IPS DF 19.7 (cell line): ENCODE measurements around the gene LYZL1.
"Not testable (repeated sequence)": the region's sequence is repeated elsewhere in the genome, so short reads cannot be mapped to it uniquely, and the experiment has no call there.

Source experiments
- DNase-seq: peaks from one replicate; pipeline ENCODE4 v3.0.0-alpha.2; 2013; ENCODE audit warnings: low read depth, low spot score

Gene LYZL1

DNA sequence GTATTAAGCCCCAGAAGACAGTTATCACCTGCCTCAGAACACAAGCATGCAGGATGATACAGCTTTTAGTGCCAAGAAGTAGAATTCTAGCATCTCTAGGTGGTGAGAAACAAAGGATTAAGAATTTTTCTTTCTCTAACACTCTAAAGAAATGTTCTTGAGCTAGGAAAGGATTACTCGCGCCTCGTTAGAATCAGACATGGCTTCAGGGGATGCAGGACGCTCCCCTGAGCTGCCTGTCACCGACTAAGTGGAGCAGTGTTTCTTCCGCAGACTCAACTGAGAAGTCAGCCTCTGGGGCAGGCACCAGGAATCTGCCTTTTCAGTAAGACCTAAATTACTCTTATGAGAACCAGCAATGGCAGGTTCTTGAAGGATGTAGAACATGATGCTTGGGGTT, at the start of gene LYZL1:
TSS of gene LYZL1 (plus strand) at position 165 of the 400 bp plus-strand sequence. CDS start 2,798 bp downstream, outside the sequence.
- not testable (repeated sequence) for DNase-seq

DNA sequence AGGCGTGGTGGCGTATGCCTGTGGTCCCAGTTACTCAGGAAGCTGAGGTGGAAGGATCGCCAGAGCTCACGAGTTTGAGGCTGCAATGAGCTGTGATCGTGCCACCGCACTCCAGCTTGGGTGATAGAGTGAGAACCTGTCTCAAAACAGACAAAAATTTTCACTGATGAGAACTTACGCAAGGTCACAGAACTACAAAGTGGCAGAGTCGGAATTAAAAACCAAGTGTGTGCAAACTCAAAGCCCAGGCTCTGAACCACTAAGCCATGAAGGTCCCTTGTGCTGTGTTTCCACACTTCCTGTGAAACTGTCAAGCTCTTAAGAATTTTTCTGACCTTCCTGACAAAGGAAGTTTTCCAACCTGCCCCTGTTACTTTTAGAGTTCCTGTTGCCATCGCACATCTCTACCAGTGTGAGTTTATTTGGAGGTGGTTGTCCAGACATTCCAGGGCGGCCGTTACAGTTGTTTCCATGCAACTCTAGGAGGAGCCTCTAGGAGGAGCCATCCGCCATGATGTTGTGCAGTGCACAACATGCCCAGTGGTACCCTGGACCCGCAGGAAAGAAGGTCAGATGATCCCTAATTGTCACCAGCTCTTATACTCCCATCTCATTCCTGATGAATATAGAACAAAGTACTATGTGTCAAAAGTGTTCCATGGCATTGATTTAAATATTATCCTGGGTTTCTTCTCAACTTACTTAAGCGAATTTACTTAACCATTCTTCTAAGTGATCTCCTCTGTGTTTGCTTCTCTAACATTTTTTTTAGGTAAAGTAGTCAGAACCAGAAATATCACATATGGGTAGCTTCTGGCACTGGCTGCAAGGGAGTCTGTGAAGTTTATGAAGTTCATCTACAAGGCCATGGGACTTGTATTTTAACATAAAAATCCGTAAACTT, 49.0 kb upstream of the LYZL1 start:
- peak; percentile 33 for DNase-seq

DNA sequence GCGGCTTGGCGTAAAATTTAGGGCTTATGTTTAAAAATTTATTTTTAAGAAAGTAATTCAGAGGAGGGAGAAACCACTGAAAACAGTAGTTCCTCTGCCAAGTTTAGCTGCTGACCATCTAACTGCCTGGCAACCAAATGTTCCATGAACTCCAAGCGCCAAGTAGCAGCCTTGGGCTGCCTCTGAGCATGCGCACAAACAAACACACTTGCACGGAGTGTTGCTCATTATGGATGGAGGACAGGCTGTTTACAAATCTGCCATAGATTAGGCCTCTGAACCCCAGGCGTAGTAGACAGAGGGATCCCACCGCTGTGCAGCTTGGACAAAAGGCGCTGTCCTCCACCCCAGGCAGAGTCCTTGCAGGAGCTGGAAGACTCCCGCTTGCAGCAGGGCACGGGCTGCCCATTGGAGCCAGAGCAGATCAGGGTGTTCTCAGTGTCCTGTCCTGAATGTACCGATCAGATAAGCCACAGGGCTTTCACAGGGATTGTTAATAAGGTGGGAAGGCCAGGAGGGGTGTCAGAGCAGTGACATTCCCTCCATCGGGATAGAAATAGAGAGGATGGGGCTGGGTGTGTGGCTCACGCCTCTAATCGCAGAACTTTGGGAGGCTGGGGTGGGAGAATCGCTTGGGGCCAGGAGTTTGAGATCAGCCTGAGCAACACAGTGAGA, 47.7 kb upstream of the LYZL1 start:
- no peak for DNase-seq

GRCh38 chr10:29241925-29242324, 46.9 kb upstream of the LYZL1 start:
- DNase-seq: no peak

DNA sequence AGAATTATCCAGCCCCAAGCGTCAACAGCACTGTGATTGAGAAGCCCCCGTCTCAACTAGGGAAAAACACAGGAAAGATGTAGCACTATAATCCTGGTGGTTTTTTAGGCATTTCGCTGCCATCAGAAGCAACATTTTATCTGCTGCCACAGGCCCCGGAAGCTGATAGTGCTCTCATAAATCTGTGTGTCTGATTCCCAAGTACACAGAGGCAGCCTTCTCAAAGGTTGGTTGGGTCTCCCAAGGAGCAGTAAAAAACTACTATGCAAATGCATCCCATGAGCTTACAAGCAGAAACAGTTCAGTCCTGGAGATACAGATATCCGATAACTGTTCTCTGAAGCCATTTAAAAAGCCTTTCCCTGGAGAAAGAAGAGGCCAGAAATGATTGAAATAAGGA, 45.8 kb upstream of the LYZL1 start:
- DNase-seq: no peak

GRCh38 chr10:29243750-29244149, 45.1 kb upstream of the LYZL1 start:
- DNase-seq: no peak

DNA sequence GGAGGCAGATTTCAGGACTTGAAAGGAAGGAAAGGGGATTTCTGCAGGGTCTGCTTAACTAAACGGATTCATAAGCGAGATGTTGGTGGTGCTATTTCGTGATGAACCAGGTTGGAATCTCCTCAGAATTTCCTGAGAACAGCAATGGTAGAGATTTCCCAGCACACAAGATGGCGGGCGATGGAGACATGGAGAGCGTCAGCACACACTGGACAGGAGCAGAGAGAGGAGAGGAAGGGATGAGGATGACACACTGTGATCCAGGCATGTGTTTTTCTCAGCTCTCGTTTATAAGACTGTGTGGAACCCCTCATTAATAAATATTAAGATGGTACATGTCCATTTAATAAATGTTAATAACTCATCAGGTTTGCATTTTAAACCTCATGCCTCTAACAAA, 43.9 kb upstream of the LYZL1 start:
- DNase-seq: no peak

DNA sequence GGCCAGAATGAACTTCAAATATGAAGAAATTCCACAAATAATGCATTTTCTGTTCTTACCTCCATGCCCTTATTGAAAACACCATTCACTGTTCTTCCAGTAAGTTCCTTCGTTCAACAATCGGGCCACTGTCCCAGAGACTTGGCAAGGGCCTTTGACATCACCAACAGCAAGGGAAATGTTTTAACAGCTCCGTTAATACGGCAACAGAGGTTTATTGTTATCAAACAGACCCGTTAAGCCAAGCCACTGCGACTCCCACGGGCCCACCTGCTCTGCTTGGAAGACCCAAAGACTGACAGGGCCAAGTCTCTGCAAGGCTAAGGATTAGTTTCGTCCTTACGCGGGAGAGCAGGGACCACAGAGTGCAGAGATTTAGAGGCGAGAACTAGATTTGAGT, 43.4 kb upstream of the LYZL1 start:
- no peak for DNase-seq

DNA sequence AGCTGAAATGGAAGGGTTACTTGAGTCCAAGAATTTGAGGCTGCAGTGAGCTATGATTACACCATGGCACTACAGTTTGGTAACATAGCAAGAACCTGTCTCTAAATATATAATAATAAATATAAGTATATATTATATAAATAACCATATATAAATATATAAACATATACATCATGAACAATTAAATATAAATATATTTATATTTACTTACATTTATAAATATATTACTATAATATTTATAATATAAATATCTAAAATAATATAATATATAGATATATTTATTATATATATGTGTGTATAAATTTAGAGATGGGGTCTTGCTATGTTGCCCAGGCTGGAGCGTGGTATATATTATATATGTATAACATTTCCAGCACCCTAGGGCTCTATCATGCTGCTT, 42.4 kb upstream of the LYZL1 start:
- DNase-seq: no peak

- DNase-seq: no peak
These were observed 40.7 kb upstream of the LYZL1 start for GRCh38 chr10:29248158-29248557.

DNA sequence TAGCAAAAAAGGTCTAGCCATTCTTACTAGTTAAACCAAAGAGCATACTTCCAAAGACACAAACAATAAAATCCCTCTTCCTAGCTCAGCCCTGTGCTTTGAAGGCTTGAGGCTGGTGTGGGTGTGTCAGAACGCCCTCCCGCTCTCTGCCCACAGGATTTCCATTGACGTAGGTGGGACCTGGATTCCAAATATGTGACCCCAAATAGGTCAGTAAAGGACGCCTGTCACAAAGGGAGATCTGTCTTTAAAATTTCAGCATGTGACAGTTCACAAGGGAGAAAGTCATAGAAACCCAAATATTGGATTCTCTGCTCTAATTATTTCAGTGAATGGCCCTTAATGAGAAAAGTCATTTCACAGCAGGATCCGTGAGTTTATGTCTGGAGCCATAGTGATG, 39.9 kb upstream of the LYZL1 start:
- DNase-seq: no peak

DNA sequence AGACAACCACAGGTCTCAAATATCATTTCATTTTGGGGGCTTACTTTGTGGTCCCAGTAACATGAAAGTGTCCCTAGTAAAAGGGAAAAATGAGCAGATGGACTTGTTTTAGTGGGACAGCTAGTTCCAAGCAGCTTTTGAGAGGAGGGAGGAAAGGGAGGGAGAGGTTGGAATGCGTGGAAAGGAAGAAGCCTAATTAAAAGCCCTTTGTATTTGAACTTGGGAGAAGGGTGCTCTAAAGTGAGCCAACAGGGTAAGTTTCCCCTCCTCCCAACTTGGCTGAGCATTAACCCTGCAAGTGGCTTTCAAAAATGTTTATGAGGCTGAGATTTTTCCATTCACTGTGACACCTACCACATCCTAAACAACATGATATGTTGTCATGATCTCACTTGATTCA, 38.8 kb upstream of the LYZL1 start:
- DNase-seq: no peak

DNA sequence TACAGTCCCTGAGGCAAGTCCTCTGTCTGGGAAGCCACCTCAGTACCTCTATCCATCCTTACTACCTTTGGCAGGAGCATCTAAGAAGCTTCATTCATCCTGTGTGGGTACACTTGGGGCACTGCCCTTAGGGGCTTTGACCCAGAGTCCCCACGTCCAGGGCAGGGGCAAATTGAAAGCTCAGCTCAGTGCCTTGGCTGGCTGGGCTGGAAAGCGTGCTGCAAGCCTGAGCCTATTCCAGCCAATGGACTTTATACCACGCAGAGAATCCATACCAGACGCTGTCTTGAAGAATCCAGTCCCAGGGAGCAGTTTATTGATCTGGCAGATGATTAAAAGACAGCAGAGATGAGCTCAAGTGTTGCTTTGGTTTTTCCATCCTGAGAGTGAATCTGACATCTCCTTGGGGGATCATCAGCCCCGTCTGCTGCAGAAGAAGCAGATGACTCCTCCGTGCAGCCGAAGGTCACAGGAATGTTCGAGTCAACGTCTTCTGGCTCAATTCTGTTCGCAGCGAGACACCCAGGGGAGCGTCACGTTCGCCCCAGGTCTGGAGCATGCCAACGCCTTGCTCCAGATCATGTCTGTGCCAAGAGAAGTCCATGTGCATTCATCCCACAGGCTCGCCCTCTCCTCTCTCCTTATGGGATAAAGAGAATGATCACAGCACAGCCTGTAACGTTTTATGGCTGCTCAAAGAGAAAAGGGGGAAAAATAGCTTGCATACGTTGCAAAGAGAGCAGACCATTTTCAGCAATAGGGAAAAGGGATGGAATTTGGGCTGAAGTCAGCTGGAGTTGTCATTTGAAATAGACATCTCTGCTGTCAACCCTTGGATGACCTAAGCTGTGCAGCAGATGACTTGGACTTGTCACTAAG, 35.8 kb upstream of the LYZL1 start:
- DNase-seq: no peak

- DNase-seq: no peak
These were observed 35.2 kb upstream of the LYZL1 start for GRCh38 chr10:29253690-29254029.

DNA sequence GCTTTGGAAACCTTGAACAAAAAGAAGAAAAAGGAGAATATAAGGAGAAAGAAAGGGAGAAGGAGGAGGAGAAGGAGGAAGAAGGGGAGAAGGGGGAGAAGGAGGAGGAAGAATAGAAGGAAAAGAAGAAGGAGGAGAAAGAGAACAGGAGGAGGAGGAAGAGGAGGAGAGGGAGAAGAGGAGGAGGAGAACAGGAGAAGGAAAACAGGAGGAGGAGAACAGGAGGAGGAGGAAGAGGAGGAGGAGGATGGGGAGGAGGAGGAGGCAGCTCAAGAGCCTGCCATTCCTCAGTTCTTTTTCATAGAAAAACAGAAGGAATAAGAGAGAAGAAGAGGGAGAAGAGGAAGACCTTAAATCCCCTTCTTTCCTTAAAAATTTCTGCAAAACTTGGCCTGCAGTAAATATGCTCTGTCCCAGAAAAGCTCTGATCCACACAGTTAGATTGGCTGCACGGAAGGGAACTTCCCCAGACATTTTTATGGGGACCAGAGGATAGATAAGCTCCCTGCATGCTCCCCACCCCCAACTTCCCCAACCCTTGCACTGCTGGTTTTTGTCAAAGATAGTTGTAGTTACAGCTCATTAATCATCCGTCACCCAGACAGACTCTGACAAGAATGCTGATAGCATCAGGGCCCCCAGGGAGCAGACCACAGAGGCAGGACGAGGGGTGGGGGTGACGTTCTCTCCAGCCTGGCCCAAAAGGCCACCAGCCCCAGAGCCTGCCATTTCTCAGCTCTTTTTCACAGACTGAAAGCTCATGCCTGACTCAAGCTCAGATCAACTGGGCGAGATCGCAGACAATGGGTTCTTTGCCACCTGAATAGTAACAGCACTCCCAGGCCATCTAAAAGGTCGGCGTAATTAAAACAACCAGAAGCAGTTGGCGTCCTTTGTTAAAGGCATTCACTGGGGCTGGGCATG, 34.5 kb upstream of the LYZL1 start:
- no peak for DNase-seq

- DNase-seq: no peak
These were observed 33.8 kb upstream of the LYZL1 start for GRCh38 chr10:29255104-29255503.

DNA sequence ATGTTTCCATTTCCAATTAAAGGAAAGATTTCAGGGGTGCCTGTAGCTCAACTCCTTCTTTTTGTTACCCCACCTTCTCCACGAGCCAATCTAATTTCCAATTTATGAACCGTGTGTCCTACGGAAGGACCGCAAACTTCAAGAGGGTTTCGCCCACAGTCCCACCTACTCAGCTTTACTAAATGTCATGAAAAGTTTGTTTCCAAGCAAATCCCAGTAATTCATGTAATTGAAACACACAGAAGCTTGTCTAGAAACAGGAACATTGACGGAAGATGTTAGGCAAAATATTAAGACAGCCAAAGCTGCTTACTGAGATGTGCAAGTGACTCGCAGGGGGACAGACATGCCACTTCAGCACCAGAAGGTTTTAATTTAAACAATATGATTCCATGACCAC, 32.9 kb upstream of the LYZL1 start:
- DNase-seq: no peak

DNA sequence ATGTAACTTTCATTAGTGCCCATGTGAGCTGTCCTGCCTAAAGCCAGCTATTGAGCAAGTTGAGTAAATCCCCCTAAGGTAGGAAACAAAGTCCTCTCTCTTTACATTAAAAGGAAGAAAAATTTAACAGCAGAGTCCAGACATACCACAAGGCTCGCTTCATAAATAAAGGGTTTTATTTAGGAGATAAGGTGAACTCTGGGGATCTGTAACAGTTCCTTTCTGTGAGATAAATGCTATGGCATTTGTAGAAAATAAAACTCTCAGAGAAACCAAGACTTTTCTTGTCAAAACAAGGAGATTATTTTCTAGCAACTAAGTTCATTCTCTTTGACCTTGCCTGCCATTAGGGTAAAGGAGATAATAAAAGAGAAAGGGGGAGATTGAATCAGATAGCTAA, 32.3 kb upstream of the LYZL1 start:
- no peak for DNase-seq

DNA sequence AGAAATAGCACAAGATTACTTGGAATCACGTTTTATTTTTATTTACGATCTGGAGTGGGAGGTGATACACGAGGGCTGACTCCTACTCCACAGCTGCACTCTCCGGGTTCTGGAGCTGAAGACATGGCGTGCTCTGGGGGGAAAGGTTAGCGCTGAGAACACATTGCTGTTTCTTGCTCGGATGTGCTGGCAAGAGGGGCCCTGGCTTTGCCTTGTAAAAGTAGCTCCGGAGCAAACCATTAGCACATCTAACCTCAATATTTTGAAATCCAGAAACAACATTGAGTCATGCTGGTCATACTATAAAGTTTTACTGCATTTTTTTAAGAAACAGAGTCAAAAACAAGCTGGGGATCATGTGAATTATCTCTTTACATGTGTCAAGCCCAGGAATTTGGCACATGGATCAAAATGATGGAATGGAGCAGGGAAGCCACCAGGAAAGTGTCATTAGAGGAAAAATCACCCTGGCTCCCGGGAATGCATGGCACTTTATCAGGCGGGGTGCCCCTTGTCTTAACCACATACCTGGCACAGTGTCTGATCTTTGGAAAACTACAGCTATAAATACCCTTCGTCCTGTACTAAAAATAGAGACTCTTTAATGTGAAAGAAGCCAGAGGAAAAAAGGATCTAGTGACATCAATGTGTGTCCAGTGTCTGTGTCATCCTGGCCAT, 31.6 kb upstream of the LYZL1 start:
- no peak for DNase-seq

DNA sequence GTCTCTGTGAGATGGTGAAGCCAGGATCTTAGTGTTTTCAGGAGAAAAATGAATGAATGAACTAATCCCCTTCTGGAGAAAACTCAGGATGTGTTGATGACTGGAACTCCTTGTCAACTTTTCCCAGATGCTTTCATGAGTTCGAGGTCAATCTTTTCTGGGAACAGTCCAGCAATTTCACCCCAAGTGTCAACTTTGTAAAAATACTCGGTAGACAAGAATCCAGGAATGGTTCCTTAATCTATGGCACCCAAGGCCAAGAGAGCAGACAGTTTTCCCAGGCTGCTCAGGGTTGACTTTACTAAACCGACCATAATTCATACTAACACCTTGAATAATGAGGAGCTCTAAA, 31.1 kb upstream of the LYZL1 start:
- DNase-seq: no peak

GRCh38 chr10:29259498-29259897, 29.4 kb upstream of the LYZL1 start:
- DNase-seq: no peak
